G401 (cell line): ENCODE measurements around the gene PCSK5. TPM values are rescaled to one million over a fixed set of nuclear protein-coding genes. Genes with fewer than 3 reads are reported as not detected.
A peak's percentile ranks its signal among the peaks of the same experiment; 100 is the strongest.
"Not testable (repeated sequence)": the region's sequence is repeated elsewhere in the genome, so short reads cannot be mapped to it uniquely, and the experiment has no call there.

Source experiments
- DNase-seq: peaks from one replicate; pipeline ENCODE4 v3.0.0-alpha.2; 2015; ENCODE audit warnings: low spot score
- in situ Hi-C: cut with HindIII; loops from 2 replicates; pipeline ENCODE4 v1.10.0; 2016; ENCODE audit warnings: low sequenced_read_pairs, mixed read lengths
- total RNA-seq: library from RNA; depleted of rRNA; stranded (reverse); fragments of >200 nt; shearing (Covaris generic); gene quantifications from 2 replicates; pipeline ENCODE4 v1.2.3, GENCODE V29; 2014

PCSK5 gene
- total RNA-seq, 1 experiment from 2014 or later: 5.3 TPM

DNA sequence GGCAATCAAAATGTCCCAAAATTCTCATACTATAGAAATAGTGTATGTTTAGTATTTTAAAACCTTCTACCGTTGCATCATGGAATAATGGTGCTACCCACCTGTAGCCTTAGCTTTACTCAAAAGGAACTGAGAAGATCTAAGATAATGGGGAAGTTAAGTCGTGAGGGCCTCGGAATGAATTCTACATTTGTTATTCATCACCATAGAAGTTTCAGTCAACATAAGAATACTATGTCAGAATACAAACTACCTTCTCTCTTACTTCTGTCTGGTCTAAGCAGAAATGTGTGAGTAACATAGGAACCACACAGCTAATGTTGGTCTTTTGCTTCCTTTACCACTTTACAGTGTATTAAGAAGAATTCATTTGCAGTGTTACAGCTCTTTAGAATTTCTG is 460.5 kb downstream of the PCSK5 start:
- DNase-seq: no peak
- in situ Hi-C loops: no loop called here

DNA sequence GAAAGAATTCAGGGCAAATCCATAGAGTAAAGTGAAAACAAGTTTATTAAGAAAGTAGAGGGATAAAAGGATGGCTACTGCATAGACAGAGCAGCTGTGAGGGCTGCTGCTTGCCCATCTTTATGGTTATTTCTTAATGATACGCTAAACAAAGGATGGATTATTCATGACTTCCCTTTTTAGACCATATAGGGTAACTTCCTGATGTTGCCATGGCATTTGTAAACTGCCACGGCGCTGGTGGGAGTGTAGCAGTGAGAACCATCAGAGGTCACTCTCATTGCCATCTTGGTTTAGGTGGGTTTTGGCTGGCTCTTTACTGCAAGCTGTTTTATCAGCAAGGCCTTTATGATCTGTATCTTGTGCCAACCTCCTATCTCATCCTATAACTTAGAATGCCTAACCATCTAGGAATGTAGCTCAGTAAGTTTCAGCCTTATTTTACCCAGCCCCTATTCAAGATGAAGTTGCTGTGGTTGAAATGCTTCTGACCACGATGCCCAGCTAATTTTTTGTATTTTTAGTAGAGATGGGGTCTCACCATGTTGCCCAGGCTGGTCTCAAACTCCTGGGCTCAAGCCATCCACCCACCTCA is 461.6 kb downstream of the PCSK5 start:
- no peak for DNase-seq
- in situ Hi-C loops: no loop called here

DNA sequence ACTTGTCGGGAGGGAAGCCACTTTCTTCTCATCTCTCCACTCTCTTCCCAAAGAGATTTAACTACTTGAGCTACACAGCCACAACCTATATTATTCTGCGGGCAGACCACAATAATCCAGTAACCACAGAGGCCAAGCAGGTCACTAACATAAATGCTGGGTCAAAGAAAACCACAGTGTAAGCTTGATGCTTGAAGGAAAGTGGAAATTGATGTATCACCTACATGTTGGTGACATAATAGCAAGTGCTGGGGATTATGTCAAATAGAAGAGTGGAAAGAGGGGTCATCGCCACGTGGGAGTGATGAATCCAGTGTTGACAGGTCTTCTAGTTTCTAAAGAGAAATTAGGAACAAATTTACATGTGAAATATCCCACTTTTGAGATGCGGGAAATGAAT is 462.8 kb downstream of the PCSK5 start:
- in situ Hi-C loops: no loop called here
- DNase-seq: no peak

DNA sequence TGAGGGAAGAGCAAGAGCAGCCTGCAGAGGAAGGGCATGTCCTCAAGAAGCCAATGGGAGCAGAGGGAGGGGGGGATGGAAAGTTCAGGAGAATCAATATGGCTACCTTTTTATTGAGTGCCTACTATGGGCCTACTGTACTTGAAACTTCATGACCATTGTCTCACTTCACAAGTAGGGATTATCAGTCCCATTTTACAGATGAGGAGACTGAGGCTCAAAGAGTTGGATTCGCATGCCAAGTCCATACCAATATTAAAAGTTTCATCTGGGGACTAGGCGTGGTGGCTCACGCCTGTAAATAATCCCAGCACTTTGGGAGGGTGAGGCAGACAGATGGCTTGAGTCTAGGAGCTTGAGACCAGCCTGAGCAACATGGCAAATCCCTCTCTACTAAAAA is 463.7 kb downstream of the PCSK5 start:
- in situ Hi-C loops: no loop called here
- no peak for DNase-seq

DNA sequence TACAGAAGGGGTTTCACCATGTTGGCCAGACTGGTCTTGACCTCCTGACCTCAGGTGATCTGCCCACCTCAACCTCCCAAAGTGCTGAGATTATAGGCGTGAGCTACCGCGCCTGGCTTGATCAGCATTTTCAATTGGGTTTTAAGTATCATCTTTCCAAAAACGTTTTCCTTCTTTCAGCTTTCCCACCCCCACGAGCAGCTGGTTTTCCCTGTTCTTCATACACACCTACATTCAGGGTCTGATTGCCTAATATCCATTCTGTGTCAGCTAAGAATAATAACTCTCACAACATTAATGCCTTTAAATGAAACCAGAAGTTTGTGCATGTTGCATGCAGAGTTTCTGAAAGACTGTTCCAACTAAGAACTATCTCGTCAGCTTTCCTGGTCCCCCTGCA is 465.4 kb downstream of the PCSK5 start:
- no peak for DNase-seq
- in situ Hi-C loops: no loop called here

DNA sequence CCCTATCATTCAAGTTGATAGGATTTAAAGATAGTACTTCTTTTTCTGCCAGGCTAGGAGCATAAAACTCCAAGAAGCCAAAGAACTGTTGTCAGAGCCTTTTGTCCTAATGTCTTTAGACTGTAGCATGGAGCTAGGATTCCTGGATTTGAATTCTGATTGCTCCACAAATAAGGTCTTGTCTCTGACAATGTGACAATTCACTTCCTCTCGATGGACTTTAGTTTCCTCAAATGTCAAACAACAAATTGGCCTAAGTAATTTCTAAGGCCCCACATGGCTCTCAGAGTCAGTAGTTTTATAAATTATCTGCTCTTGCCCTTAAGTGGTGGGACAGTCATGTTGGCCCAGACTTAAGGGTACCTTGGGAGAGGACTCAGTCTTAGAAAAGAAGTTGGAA is 467.1 kb downstream of the PCSK5 start:
- in situ Hi-C loops: no loop called here
- no peak for DNase-seq

DNA sequence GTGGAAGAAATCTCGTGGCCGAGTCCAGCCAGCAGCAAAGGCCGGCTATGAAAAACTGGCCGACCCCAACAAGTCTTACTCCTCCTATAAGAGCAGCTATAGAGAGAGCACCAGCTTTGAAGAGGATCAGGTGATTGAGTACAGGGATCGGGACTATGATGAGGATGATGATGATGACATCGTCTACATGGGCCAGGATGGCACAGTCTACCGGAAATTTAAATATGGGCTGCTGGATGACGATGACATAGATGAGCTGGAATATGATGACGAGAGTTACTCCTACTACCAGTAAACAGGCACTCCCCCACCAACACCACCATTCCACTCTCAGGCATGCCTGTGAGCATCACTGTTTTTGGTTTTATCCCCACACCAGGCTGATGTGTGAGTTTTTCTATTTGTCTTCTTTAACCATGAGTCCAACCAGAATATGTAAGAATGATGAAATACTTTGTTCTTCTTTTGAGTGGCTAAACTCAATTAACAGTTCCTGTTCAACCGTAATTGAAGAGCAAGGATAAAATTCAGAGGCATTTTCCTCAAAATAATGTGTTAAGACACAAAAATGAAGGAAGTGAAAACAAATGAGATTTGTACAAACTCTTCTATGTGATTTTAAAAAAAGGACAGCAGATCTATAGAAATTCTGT is 468.3 kb downstream of the PCSK5 start:
- no peak for DNase-seq
- in situ Hi-C loops: no loop called here

DNA sequence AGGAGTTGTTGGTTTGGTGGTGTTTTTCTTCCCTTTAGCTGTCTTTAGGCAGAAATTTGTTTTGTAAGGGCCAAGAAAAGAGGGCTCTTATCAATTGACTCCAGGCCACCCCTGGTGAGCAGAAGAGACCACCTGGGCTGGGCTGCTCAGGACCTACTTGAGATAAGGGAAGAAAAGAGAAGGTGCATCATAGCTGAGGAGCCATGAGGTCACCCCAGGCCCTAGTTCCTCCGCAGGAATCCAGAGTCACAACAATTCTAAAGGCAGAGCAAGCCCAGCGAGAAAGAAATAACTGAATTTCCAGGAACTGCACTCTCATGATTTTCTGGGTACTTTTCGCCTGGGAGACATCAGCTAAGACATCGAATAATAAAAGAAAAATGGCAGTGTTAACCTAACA is 468.9 kb downstream of the PCSK5 start:
- no peak for DNase-seq
- in situ Hi-C loops: no loop called here

DNA sequence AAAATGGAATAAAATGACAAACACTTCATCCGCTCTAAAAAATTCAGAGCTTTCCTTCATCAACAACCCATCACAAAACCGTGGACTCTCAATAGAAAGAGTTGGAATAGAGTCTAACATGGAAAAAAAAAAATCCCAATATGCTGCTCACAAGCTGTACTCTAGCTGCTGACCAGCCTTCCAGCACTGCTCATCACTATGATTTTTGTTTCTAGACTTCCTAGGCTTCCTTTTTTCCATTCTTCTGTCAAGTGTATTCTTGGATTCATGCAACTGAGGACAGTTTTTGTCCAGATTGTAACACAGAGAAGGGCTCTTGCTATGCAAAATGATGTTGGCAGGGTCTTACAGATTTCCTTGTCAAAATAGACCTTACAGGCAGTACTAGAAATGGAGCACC is 469.3 kb downstream of the PCSK5 start:
- DNase-seq: no peak
- in situ Hi-C loops: no loop called here

DNA sequence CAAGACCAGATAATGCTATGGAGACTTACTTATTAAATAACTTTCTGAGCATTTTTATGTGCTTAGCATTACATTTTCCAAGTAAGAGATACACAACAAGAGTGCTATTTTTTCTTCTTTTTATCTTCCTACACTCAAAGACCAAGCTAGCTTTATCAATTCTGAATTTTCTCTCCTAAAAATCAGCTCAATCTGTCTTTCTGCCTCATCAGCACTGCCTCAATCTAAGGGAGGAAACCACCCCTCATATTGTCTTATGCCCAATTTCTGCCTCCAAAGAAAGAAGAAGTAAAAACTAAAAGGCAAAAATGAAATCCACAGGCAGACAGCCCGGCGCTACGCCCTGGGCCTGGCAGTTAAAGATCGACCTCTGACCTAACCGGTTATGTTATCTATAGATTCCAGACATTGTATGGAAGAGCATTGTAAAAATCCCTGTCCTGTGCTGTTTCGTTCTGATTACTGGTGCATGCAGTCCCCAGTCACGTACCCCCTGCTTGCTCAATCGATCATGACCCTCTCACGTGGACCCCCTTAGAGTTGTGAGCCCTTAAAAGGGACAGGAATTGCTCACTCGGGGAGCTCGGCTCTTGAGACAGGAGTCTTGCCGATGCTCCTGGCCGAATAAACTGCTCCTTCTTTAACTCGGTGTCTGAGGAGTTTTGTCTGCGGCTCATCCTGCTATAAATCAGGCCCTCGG is 472.0 kb downstream of the PCSK5 start:
- DNase-seq, in situ Hi-C loops: not testable (repeated sequence)

DNA sequence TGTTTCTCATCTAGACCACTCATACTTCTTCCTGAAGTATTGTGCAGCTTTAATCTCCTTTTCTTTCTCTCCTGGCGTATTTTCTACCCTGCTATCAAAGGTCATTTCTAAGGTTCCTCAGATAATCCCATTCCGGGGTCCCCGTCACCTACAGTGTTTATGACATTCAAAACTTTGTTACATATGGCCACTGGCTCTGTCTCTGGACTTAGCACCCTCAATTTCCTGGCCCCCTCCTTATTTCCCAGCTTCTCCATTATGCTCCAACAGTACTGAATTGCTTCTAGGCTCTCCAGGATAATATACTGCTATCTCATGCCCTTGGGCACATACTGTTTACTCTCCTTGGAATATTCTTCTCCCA is 472.5 kb downstream of the PCSK5 start:
- in situ Hi-C loops: no loop called here
- DNase-seq: no peak

DNA sequence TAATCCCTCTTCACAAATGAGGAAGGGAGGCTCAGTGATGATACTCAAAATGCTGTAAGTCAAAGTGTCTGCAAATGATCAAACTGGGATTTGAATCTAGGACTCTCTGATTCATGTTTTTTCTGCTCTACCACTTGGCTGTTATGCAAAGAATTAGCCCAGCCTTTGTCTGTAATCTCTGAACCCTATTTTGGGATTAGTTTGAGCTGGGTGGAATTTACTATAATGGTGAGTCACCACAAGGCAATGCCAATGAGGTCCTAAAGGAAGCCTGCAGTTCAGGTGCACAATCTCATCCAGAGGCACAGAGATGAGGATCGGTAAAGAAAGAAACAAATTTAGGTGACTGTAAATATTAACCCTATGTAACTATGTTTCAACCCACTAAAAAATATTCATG is 474.6 kb downstream of the PCSK5 start:
- in situ Hi-C loops: no loop called here
- no peak for DNase-seq

DNA sequence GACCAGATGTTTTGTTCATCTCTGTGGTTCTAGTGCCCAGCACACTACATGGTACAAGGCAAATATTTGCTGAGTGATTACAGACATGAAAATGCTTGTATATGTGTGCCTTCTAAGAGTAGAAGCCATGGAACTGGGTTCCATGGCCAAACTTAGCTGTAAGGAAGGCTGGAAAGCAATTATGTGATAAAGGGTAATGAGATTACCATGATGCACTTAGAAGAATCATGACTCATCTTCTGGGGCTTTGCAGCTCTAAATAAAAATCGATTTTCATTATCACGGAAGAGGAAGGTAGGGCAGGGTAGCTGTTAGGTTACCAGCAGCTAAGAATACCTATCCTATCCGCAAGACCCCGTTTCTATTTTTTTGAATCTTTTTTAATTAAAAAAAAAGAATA is 475.8 kb downstream of the PCSK5 start:
- in situ Hi-C loops: no loop called here
- DNase-seq: no peak

DNA sequence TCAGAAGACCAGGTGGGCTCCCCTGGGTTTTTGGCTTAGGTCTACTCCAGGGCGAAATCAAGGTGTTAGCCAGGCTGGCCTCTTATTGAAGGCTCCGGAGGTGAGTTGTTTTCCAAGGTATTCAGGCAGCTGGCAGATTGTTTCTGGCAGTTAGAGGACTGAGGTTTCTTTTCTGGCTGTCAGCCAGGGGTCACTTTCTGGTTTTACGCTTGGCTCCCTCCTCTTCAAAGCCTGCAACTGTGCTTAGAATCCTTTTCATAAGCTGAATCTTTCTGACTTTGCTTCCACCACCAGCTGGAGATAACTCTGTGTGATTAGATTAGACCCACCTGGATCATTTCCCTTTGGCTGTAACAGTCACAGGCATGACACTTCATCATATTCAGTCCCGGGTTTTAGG is 479.1 kb downstream of the PCSK5 start:
- DNase-seq: peak; percentile 29
- in situ Hi-C loops: no loop called here

DNA sequence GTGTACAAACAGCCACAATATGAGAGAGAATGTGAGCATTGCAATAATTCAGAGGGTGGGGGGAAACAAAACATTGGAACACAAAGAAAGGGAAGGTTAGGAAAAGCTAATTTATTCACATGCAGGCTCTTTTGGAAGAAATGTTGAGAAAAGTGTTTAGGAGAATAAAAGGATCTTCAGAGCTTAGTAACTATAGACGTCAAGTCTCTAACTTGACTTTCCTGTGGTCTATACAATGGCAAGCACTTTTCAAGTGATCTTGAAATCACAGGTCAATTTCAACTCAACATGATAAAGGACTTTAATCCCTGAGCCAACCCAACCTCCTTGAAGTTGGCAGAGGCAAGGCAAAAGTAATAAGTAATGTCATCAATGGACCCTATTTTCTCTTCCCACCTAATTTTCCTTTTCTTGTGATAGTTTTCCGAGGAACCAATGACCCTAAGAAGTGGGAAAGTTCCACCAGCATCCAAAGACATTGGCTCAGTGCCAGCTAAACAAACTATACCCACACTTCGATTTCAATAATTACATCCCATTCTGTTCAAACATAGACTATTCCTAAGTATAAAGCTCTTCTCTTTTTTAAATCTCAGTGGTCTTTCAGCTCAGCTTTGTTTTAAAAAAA is 480.0 kb downstream of the PCSK5 start:
- no peak for DNase-seq
- in situ Hi-C loops: no loop called here

DNA sequence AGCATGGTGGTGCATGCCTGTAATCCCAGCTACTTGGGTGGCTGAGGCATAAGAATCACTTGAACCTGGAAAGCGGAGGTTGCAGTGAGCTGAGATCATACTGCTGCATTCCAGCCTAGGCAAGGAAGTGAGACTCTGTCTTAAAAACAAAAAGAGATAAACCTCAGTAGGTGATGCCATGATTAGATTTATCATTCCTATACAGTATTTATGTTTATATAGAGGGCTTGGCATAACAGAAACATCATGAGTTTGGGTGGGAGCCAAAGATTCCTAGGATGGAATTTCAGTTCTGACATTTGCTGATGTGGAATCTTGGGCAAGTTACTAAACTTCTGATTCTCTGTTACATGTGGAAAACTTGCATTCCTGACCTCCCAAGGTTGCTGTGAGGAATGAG is 481.4 kb downstream of the PCSK5 start:
- in situ Hi-C loops: no loop called here
- DNase-seq: no peak

DNA sequence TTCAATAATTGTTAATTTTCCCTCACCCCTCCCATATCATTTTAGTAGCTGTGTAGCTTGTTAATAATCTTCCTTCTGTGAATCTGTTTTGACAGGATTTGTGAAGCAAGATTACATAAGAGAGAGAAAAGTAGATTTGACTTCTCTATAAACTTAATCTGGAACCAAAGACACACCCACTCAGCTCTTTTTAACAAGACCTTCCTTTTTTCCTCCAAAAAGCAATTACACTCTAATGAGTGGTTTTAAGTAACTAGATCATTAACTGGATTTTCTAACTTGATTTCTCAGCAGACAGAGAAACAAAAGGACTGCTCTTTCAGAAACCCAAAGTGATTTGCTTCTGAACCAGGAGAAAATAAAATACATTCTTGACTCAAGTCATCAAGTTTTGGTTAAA is 481.9 kb downstream of the PCSK5 start:
- in situ Hi-C loops: no loop called here
- DNase-seq: no peak

DNA sequence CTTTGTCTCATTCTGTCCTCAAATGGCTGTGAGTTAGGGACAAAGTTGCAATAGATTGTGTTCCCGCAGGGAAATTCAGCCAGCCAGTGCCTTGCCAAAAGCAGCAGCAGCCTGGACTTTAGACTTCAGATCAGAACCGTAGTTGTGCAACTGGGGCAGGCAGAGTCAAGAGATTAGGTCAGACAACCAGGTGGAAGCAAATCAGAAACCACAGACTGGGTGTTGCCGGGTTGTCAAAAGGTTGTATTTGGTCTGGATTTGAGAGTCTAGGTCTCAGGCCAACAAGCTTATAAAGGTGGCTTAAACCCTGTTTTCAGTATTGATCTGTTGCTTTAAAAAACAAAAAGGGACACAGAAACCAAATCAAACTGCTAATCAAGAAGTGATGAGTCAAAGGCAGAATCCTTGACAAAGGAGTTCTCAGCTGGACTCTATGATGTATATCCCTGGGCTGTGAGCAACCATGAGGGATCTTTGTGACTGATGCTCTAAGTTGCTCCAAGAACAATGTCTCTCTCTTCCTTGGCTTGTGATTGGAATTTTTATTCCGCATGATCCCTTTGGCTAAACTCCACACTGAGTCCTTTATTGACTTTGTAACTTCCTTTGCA is 482.8 kb downstream of the PCSK5 start:
- in situ Hi-C loops: no loop called here
- no peak for DNase-seq

DNA sequence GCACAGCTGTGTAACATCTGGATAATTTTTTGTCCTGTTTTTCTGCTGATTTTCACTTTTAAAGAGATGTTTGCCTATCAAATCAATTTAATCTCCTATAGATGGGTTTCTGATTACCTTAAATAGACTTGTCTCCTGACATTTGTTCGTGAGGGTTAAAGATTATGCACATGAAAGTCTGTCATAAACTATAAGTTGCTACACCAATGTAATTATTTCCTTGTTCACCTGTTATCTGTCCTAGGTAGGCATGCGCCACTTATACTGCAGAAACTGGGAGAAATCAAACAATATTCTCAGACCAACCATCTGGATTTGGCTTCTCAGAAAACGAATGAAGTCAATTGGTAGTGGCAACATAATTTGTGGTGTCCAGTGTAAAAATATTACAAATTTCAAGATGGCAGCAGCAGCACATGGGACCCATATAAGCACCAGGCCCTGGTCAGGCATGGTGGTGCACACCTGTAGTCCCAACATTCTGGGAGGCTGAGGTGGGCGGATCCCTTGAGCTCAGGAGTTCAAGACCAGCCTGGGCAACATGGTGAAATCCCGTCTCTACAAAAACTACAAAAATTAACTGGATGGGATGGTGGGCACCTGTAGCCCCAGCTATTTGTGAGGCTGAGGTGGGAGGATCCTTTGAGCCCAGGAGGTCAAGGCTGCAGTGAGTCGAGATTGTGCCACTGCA is 483.5 kb downstream of the PCSK5 start:
- DNase-seq: no peak
- in situ Hi-C loops: no loop called here
